RCC 7860 (cell line): ENCODE results near the gene PPP2R5B.

ENCODE experiments used
- DNase-seq: peaks from one replicate; pipeline ENCODE4 v3.0.0-alpha.2; 2015; ENCODE audit warnings: low spot score
- FAIRE-seq: peaks from 2 replicates; lab custom pipeline; 2012; peaks lifted over from hg19 to GRCh38; lab: Jason Lieb, UNC

Gene PPP2R5B

DNA sequence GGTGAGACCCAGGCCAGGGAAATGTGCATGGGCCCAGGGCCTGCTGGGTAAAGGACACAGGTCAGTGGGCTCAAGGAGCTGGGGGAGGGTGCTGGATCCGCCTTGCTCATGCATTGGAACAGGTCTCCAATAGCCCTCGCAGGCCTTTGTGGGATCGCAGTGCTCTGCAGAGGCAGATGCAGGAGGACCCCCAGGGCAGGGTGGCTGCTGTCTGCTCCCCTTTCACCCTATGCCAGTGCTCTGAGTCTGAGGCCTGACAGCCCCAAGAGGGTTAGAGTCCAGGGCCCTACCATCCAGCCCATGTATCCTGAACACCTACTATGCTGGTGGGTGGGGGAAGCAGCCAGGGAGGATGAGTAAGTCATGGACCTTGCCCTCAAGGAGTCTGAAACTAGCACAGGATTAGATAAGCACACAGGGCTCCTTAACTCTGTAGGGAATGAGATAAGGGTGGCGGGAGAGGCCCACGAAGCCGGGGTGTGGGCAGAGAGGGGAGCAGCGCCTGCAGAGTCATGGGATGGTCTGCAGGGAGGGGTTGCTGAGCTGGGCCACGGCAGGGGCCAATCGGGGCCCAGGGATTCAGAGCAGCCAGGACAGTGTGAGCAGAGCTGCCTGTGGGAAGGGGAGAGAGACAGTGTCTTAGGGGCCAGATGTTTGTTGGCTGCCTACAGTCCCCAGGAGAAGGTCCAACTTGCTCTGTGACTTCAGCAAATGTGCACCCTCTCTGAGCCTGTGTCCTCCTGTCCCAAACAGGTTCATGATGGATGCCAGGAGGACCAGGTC lies 35.6 kb upstream of the PPP2R5B start:
- FAIRE-seq (peak; percentile 34), DNase-seq (peak; percentile 72)

DNA sequence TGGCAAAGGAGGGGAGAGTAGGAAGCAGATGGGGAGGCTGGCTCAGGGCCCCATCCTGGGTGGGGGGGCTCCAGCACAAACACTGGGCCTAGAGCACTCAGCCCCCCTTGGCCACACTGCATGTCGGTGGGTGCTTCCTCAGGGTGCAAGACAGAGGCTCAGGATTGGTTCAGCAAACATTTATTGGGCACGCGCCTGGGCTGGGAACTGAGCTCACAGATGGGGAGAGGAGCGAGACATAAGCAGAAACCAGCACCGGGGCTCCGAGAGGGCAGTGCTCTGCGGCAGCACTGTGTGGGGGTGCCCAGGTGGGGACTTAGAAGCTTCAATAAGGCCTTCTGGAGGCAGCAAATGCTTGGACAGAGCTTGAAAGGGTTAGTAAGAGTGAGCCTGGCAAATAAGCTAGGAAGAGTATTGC lies 34.0 kb upstream of the PPP2R5B start:
- DNase-seq (no peak), FAIRE-seq (no peak)

DNA sequence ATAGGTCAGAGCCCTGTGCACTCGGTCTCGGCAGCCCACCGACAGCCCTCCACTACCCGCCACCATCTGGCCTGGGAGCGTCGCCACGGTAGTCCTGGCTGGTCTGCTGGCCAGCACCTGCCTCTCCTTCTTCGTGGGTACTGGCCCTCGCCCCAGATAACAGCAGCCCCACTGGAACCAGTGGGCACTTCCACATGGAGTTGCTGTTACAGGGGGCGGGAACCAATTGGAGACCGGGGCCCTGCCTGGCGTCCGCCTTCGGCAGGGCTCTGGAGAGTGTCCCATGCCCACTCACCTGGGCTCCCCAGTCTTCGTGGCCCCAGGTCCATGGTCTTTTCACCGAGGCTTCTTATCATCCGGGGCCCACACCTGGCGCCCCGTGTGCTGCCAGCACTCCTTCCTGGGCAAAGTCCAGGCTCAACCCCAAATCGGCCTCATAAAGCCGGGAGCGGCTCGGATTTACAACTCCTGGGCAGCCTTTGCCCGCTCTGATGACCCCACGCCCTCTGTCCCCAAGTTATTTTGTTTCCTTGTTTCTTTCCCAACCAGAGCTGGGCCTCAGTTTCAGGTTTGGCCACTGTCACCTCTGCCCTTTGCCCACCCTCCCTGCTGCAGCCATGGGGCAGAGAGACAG lies 33.2 kb upstream of the PPP2R5B start:
- no peak for FAIRE-seq
- no peak for DNase-seq

DNA sequence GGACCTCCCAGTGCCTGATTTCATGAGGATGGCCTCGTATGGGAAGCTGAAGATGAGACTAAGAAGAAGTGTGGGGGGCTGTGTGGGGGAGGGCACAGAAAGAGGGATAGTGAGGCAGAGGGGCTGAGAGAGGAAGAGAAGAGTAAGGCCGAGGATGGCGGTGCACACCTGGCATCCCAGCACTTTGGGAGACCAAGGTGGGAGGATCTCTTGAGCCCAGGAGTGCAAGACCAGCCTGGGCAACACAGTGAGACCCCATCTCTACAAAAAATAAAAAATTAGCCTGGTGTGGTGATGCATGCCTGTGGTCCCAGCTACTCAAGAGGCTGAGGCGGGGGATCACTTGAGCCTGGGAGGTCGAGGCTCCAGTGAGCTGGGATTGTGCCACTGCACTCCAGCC lies 32.6 kb upstream of the PPP2R5B start:
- DNase-seq (no peak), FAIRE-seq (no peak)

DNA sequence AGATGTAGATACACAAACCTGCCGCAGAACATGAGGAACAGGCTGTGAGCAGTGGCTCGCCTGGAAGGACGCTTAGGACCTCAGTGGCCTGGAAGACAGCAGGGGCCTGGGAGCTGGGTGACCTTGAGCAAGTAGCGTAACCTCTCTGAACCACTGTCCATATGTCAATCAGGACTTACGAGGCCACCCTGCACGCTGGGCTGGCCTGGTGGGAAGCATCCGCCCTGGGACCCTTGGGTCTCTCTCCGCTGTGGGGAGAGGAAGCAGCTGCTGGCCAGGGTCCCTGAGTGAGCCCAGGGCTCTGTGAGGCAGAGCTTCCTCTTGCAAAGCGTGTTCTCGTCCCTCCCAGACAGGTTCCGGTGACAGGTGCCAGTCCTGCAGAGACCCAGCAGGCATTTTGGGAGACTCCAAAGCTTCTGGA lies 32.1 kb upstream of the PPP2R5B start:
- DNase-seq (no peak), FAIRE-seq (no peak)

DNA sequence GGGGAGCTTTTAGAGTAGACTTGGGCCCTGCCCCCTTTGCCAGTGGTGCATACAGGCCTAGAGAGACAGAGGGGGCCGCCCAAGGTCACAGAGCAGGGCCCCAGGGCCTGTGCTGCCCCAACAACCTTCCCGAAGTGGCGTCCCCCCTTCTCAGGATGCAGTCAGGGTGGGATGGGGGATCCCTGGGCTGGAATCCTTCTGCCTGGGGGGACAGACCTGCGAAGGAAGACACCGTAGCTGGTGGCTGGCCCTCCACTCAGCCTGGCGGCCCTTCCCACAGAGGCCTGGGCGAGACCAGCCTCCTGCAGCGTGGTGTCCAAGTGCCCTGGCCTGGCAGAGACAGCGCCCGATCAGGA lies 31.7 kb upstream of the PPP2R5B start:
- DNase-seq (no peak), FAIRE-seq (no peak)

DNA sequence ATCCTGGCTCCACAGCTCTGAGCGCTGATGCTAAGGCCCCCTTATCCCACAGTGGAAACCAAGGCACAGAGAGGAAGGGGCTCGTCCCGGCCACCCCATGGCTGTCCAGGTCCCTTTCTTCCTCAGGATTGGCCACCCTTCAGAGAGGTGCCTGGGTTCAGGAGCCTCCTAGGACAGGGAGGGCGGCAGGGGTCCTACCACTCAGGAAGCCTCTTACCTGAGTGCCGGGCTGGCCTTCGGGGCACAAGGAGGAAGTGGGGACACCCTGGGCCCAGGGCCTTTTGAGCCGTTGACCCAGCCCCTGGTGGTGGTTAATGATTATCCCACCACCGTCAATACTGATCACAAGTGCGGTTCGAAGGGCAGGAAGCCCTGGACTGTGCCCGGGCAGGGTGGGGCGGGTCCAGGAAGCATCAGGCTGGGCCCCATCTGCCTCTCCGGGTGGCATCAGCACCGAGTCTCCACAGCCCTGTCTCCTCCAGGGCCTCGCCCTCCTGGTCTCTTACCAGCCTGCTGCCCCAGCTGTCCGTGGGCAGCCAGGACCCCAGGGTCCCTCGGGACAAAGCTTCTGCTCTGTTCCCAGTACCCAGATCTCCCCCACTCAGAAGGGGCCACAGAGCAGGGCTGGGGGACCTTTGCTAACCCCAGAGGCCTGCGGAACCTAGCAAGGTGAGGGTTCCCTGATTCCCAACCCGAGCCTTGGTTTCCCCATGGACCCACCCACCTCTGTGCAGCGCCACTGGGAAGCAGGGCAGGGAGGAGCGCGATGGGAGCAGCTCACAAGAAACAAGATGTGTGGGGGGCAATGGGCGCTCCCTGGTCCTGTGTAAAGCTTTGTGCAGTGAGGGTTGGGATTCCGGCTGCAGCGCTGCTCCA lies 31.1 kb upstream of the PPP2R5B start:
- no peak for FAIRE-seq
- no peak for DNase-seq

DNA sequence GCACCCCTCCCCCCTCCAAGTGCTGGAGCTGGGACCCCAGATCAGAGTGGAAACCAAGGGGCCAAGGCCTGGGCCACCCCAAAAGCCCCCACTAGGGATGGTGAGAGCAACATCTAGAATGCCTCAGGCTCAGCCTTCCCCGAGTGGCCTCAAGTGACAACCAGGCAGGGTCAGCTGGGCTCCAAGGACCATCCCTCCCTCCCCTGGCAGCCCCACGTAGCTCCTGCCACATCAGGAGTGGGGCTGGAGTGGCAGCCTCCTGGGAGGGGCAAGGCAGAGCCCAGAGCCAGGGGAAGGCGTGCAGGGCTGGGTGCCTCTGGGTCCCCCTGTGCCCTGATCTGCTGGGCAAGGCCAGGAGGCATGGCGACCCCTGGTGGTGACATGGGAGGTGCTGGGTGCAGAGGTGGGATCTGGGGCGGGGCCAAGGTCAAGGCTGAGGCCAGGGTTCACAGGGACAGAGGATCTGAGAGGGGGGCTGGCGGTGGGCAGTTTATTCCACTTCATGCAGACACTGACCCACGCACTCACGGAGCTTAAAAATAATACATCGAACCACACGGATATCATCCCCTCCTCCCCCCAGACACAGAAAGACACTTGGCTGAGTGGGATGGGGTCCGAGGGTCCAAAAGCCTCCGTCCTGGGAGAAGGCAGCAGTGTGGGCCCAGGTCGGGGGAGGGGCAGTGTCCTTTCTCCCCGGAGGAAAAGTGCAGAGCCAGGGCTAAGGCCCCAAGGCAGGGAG lies 30.2 kb upstream of the PPP2R5B start:
- no peak for FAIRE-seq
- DNase-seq = peak; percentile 47

DNA sequence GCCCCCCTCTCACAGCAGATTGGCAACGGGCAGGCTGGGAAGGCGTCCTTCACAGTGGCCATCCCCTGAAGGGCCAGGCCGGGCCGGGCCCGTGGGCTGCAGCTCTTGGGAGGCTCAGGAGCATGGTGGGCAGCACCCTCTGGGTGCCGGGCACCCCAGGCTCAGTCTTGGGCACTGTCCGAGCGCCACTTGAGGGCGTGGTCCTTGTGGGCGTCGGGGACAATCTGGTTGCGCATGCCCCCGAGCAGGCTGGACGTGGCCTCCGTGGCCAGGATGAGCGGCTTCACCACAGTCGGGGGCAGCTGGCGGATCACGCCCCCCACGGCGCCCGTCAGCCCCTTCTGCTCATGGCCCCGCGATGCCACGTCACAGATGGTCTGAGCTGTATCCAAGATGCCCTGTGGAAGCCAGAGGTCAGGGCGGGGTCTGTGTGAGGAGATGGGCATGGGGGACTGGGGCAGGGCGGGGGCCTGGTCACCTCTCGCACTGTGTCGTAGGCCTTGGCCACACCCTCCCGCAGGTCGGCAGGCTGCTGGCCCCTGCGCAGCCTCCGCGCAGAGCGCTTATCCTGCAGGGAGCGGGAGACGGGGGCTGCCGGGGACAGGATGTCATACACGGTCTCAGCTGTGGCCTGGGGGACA lies 29.6 kb upstream of the PPP2R5B start:
- DNase-seq = no peak

DNA sequence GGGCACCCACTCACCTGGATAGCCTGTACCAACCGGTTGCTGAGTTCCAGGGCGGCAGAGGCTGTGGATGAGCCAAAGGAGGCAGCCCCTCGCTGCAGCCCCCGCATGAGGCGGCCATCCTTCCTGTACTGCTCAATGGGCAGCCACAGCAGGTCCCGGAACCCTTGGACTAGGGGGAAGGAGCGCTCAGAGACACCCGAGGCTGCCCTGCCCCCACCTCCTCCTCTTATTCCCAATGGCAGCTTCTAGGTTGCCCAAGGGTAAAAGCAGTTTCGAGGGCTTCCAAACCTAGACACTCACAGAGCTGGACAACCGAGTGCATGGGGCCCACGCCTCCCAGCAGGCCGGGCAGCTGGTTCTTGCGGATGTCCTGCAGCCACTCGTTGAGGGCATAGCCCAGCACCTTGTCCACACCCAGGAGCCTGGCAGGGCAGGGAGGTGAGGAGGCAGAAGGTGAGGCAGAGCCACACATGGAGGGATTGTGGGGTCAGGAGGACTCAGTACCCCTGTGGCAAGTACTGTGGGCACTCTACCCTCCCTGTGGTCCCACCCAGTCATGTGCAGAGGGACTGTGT lies 28.0 kb upstream of the PPP2R5B start:
- FAIRE-seq (no peak), DNase-seq (no peak)

More for the DNA sequence above, 29.6 kb upstream of the PPP2R5B start:
- no peak for FAIRE-seq

DNA sequence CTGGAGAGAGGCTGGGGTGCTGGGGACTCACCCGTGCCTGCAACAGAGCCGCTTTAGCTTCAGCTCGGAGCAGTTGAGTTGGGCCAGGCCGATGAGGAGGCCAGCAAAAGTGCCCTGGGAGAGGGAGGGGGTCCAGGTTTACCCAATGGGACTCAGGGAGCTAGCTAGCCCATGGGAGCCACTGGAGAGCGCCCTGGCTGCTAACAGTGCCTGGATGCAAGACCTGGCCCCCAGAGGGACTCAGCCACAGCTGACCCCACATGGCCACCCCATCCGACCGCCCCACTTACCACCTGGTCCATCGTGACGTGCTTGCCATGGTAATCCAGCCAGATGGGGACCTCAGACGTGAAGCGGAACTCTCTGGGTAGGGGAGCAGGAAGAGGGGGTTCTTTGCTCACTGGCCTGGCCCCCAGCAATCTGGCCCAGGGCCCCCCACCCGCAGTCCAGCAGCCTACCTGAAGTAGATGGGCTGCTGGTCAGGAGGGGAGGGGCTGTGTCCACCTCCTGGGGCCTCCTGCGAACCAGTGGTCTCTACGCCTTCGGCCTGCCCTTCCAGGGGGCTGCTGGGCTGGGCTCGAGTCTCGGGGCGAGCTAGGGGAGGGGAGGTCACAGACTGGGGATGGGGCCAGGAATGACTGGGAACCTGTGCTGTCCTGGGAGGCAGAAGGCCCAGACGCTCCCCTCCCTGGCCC lies 27.0 kb upstream of the PPP2R5B start:
- DNase-seq = no peak
- no peak for FAIRE-seq

DNA sequence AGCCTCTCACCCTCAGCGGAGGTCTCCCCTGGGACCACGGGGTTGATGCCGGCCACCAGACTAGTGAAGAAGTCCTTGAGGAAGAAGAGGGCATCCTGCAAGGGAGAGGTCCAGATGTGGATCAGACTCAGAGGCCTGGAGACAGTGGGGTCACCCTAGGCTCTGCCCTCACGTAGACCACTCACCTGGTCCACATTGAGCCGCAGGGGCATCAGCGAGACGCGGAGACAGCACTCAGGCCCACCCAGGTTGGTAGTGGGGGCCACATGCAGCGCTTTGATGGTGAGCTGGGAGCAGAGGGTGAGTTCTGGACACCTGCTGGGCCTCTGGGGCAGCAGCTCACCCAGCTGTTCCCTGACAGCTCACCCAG lies 26.4 kb upstream of the PPP2R5B start:
- no peak for FAIRE-seq

DNA sequence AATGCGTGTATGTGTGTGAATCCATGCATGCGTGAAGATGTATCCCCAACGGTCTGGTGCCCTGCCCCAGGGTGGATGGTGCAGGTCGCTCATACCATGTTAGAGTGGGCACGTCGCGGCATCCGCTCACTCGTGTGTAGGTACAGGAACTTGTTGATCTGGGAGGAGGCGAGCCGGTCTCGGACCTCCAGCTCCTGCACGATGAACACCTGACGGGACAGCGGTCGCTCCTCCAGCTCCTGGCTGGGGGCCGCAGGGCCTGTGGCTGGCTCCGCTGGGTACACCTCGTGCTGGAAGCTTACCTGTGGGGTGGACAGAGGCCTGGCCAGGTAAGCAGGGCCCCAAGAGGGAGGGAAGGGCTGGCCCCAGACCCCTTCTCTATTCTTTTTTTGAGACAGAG lies 25.9 kb upstream of the PPP2R5B start:
- DNase-seq (no peak), FAIRE-seq (no peak)

More for the DNA sequence above, 26.4 kb upstream of the PPP2R5B start:
- no peak for DNase-seq

DNA sequence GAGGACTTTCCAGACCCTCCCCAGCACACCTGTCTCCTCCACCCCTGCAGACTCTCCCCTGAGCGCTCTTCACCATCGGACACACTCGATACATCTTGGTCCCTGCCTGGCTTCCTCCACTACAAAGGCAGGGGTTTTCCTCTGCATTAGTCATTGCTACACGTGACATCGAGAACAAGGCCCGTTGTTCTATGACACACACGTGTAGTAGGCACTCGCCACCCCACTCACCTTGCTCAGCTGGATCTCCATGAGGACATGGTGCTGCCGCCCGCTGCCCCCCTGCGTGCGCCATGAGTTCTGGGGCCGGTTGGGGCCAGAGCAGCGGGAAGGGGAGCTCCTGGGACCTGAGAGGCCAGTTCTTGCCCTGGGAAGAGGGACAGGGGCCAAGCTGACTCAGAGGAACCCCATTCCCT lies 24.2 kb upstream of the PPP2R5B start:
- FAIRE-seq (no peak), DNase-seq (no peak)

DNA sequence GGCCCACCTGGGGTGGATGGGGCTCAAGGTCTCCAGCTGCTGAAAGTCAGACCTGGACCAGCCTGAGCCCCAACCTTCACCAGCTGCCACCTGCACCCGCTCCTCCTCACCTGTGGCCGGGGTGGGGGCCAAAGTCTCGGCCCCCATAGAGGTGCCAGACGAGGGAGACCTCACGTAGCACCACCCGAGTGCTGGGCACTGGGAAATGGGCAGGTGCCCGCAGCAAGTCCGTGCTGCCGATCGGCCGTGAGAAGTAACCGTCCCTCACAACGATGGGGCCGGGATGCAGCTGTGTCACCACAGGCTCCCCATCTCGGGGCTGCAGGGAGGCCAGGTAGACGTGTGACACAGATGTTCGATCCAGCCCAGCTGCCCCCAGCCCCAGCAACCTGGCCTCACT lies 23.7 kb upstream of the PPP2R5B start:
- no peak for FAIRE-seq
- no peak for DNase-seq

DNA sequence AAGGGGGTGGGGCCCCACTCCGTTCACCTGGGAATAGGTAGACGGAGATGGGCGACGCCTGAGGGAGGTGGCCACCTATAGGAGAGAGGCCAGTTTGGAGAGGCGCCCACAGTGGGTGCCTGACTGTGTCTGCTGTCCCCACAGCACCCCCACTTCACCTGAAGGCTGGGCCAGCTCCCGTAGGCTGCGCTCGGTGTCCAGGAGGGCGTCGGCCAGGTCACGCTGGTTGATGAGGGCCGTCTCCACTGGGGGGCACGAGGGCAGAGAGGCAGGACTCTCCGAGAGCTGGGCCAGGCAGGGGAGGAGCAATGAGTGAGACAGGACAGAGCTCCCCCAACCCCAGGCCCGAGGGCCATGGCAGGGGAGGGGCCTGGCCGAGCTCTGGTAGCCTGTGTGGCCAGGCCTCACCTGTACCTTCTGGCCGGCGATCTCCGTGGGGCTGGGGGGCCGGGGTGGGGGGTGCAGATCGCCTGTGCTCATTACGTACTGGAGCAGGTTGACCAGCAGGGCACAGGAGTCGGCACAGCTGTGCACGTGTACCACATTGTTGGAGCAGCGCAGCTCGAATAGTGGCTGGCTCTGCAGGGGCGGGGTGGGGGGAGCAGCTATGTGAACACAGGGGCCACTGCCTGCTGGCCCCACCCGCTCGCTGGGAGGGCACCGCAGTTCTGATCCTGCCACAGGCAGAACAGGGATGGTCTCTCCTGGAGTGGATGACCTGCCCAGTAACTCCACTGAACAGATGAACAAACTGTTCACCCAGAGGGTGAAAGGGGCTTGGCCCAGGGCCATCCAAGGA lies 22.2 kb upstream of the PPP2R5B start:
- FAIRE-seq = no peak
- no peak for DNase-seq

DNA sequence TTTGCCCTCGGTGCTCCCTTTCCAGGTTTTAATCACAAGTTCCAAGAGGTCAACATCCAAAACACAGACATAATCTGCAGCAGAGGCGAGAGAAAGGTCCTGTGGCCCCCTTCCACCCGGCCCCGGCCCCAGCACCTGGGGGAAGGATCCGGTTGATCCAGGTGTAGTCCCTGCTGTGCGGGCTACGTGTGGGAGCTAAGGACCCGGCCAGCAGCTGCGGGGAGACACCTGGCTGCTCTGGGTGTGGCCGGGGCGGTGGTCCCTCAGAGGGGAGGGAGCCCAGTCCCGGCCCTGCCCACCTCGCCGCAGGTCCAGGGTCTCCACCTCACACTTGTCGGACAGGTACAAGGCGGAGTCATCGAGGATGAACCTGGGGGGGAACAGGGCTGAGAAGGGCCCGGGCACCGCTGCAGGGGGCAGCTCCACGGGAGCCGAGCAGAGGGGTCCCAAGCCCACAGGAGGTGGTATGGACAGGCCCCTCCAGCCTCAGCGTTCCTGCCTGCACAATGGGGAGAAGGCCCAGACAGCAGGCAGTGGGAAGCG lies 21.1 kb upstream of the PPP2R5B start:
- FAIRE-seq (no peak), DNase-seq (no peak)

DNA sequence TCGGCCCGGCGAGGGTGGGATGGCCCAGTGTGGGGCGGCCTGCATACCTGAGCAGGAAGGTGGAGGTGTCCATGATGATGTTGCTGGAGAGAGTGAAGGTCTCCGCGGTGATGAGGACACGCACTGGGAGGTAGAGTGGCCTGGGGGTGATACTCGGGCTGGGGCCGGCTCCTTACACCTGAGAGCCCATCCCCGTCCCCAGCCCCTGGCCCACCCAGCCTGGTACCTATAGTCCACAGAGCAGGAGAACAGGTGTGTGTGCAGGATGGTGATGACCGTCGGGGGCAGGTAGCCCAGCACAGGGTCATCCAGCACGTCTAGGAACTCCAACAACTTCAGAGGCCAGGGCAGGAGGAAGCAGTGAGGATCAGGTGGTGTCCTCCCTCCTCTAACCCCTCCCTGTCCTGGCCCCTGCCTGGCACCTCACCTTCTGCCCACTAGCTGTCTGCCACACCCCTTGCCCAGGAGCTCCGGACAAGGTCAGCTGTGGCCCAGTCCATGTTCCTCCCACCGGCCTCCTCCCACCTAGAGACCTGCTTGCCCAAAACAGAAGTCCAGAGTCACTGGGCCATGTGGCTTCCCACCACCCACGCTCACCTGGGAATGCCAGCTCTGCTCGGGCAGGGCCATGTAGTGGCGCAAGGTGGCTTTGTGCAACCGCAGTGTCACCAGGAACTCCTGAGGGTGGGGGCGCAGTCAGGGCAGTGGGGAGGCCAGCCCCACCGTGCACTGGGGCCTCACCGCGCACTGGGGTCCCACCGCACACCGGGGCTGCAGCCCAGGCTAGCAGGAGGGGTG lies 18.8 kb upstream of the PPP2R5B start:
- no peak for FAIRE-seq
- no peak for DNase-seq
